Measurements from ENCODE around the gene NUP50.

Gene NUP50

GRCh38 chr22:45228401-45228754 is 64.7 kb downstream of the NUP50 start:
- H3K4me3 ChIP-seq (ENCODE audit: low read depth, low read length), result no peak overlapping the region
- TF ChIP-seq CTCF (IDR thresholded peaks at IDR 0.05; ENCODE audit: insufficient read depth, low read depth, low read length, missing control alignments), result no peak
- no peak for DNase-seq (ENCODE audit: low read depth)

DNA sequence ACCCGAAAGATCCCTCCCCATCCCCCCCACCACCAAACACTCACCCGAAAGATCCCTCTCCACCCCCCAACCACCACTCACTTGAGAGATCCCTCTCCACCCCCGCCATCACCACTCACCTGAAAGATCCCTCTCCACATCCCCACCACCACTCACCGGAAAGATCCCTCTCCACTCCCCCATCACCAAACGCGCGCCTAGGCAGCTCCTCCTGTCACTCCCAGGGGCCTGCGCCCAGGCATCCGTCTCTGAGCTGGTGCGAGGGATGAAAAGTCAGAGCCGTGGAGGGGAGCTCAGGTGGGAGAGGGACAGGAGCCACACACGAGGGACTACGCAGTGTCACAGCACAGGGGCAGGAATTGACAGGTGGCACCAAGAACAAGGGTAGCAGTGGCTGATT is 65.5 kb downstream of the NUP50 start:
- no peak overlapping the region for H3K4me3 ChIP-seq (ENCODE audit: low read depth, low read length)
- no peak for TF ChIP-seq CTCF (IDR thresholded peaks at IDR 0.05; ENCODE audit: insufficient read depth, low read depth, low read length, missing control alignments)
- DNase-seq (ENCODE audit: low read depth), result no peak

DNA sequence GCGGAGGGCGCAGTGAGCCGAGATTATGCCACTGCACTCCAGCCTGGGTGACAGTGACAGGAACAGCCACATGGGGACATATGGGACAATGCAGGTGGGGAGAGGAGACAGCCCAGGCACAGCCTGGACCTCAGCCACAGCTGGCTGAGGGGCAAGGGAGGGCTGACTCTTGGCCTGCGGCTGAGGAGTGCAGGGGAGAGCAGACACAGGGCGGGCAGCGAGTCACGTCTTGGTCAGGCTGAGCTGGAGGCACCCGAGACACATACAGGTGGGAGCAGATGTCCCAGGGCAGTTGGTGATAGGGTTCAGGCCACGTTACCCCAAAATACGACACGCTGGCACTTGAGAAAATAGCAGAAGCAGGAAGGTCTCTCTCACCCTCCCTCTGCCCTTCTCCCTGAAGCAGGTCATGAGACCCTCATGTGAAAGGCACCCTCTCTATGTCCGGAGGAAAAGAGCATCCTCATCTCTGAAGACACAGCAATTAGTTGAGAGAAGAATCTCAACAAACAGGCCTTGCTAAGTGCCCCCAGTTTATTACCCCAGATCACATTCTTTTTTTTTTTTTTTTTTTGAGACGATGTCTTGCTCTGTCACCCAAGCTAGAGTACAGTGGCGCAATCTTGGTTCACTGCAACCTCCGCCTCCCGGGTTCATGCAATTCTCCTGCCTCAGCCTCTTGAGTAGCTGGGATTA is 66.4 kb downstream of the NUP50 start:
- no peak for DNase-seq (ENCODE audit: low read depth)
- H3K4me3 ChIP-seq (ENCODE audit: low read depth, low read length), result no peak overlapping the region
- no peak for TF ChIP-seq CTCF (IDR thresholded peaks at IDR 0.05; ENCODE audit: insufficient read depth, low read depth, low read length, missing control alignments)

DNA sequence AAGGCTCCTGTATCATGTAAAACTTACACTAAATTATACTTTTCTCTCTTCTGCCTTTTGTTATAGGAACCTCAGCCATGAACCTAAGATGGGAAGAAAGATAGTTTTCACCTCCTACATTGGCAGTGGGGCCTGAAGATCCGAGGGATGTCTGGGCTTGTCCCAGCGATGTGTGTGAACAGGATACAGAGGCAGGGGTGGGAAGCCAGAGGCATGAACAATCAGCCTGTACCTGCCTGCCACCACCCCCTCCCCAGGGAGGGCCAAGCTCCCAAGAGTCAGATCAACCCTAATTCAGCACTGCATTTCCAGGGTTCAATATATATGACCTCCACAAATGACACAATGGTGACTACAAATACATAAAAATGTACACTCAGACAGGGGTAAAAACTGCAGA is 67.6 kb downstream of the NUP50 start:
- no peak for DNase-seq (ENCODE audit: low read depth)
- no peak overlapping the region for H3K4me3 ChIP-seq (ENCODE audit: low read depth, low read length)
- TF ChIP-seq CTCF (IDR thresholded peaks at IDR 0.05; ENCODE audit: insufficient read depth, low read depth, low read length, missing control alignments), result no peak

- DNase-seq (ENCODE audit: low read depth), result no peak
- no peak for TF ChIP-seq CTCF (IDR thresholded peaks at IDR 0.05; ENCODE audit: insufficient read depth, low read depth, low read length, missing control alignments)
- no peak overlapping the region for H3K4me3 ChIP-seq (ENCODE audit: low read depth, low read length)
Observed at GRCh38 chr22:45233386-45233785, 69.7 kb downstream of the NUP50 start.

DNA sequence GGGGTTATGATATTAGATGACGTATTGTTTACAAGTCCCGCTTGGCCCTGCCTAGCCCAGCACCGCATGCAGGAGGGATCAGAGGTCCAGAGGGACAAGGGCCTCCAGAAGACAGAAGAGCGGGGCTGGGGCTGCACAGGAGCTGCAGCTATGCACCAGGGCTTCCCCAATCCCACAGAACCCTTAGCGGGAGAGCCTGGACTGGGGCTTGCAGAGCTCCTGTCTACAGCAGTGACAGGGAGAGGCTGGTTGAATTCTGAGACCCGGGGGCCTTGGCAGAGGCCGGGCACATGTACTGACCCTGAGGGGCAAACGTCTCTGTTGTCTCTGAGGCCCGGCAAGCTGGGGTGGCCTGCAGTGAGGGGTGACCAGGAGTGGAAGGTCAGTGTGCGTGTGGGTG is 70.1 kb downstream of the NUP50 start:
- TF ChIP-seq CTCF (IDR thresholded peaks at IDR 0.05; ENCODE audit: insufficient read depth, low read depth, low read length, missing control alignments), result no peak
- no peak for DNase-seq (ENCODE audit: low read depth)
- H3K4me3 ChIP-seq (ENCODE audit: low read depth, low read length), result no peak overlapping the region

GRCh38 chr22:45235101-45235777 is 71.5 kb downstream of the NUP50 start:
- peak overlapping the region; percentile 66 for H3K4me3 ChIP-seq (ENCODE audit: low read depth, low read length)
- DNase-seq (ENCODE audit: low read depth), result peak; percentile 95
- no peak for TF ChIP-seq CTCF (IDR thresholded peaks at IDR 0.05; ENCODE audit: insufficient read depth, low read depth, low read length, missing control alignments)

Measured in GM12865 (cell line).